SHP77 (cell line): ENCODE measurements around the gene STXBP2.

Experiments
- DNase-seq, 2 experiments: peaks; one replicate each; lab custom pipeline; 2025; lab: John Stamatoyannopoulos, UW

STXBP2 gene

DNA sequence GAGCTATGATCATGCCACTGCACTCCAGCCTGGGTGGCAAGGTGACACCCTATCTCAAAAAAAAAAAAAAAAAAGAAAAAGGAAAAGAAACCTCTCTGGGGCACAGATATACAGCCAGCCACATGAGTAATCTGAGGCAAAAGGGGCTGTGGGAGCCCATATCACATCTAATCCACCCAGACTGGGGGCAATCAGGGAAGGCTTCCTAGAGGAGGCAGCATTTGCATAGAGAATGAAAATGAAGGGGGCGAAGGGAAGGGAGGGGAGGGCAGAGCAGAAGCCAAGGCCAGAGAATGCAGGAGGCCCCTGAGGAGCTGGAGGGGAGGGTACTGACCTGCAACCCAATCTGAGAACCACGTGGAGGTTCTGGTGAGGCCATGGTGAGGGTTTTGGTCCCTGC lies 13.2 kb downstream of the STXBP2 start:
- DNase-seq, result no peak

DNA sequence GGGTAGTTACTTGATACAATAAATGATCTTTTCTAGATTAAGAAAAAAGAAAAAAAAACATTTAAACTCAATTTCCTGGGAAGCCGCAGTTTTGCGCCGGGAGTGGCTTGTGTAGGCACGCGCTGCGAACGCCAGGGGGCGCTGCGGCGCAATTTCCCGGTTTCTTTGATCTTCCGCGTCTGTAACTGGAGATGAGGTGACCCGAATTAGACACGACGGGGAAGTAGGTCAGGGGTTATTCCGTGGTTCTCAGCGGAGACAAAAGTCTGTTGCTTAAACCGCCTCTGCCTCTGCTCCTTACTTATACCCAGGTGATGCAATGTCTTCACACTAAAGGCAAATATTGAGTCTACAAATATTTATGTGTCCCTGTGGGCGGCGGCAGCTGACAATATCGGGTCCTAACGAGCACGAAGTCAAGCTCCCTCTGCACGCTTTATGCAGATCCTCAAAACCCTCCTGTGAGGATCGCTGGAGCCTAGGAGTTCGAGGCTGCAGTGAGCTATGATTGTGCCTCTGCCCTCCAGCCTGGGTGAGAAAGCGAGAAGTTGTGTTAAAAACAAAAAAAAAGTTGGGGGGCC lies 15.2 kb downstream of the STXBP2 start:
- peak; percentile 55 to 63 for DNase-seq

DNA sequence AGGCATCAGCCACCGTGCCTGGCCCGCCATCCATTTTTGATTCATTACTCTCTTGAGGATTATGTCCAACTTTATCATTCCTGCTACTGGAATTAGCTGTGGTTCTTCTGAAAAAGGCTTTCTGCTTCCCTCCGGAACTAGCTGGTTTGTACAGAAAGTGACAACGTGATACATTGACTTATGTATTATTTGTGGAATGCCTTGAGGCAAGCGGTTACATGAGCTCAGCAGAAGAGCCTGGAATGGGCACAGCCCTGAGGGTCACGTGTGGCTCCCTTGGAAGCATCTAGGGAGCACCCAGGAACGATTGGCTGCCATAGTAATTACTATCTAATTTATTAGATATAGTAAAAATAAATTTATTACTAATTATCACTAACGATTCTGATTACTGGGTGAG lies 17.5 kb downstream of the STXBP2 start:
- DNase-seq, result no peak

GRCh38 chr19:7655581-7655980 lies 18.7 kb downstream of the STXBP2 start:
- DNase-seq, result no peak

DNA sequence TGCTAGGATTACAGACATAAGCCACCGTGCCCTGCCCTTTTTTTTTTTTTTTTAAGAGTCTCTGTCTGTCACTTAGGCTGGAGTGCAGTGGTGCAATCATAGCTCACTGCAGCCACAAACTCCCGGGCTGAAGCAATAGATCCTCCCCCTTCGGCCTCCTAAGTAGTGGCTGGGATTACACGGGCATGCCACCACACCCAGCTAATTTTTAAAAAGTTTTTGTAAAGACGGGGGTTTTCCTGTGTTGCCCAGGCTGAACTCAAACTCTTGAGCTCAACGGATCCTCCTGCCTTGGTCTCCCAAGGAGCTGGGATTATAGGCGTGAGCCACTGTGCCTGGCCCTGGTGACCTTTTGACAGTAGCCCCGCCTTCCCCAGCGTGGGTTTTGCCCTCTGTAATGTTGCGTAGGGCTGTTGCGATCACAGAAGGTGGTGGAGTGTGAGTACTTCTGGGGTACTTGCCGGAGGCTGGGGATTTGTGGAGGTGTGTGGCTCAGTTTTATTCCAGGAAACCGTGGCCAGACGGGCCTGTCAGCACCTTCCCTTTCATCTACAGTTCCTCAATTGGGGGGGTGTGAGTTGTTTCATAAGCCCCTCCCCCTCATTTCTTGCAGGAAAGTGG lies 20.3 kb downstream of the STXBP2 start:
- no peak for DNase-seq

- no peak for DNase-seq
These were observed 21.3 kb downstream of the STXBP2 start for GRCh38 chr19:7658219-7658686.

GRCh38 chr19:7661744-7662538 lies 25.0 kb downstream of the STXBP2 start:
- DNase-seq, result no peak

DNA sequence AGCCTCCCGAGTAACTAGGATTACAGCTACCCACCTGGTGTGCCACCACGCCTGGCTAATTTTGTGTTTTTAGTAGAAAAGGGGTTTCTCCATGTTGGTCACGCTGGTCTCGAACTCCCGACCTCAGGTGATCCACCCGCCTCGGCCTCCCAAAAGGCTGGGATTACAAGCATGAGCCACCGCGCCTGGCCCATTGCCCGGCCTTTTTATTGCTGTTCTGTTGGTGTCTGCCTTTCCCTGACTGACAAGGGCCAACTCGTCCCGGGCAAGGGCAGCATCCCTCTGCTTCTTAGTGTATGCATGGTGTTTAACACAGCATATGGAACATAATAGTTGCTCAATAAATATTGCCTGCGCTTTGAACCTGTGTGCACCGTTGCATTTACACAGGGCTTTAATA lies 25.7 kb downstream of the STXBP2 start:
- no peak for DNase-seq

DNA sequence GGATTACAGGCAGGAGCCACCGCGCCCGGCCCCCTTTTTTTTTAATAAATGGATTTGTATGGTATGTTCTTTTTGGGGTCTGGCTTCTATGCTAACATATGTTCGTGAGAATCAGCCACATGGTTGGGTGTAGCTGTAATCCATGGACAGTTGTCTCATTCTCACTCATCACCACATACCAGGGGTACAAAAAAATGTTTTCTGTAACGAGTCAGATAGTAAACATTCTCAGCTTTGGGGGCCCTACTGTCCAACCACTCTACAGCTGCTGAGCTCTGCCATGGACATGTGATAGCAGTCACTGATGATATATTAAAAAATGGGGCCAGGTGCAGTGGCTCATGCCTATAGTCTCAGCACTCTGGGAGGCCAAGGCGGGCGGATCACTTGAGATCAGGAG lies 26.8 kb downstream of the STXBP2 start:
- no peak for DNase-seq

GRCh38 chr19:7665076-7665475 lies 28.2 kb downstream of the STXBP2 start:
- no peak for DNase-seq

DNA sequence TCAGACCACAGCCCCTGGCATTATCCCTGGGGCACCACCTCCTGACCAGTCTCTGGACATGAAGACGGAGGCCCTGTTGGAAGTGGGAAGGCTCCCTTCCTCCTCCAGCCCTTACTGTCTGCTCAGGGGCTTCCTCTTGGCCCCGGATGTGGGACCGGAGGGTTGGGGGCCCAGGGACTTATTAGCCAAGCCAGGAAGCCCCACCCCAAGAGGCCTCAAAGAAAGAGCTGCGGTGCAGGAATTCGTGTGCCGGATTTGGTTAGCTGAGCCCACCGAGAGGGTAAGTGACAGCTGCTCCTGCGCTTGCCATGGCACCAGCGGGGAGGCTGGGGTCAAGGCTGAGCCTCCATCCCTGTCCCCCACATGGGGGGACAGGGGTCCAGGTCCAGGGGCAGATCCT lies 31.9 kb downstream of the STXBP2 start, which contains the start of gene RETN:
RETN (plus strand) TSS at position 208 of the 400 bp plus-strand sequence. CDS start 278 bp downstream, outside the sequence.
- no peak for DNase-seq

DNA sequence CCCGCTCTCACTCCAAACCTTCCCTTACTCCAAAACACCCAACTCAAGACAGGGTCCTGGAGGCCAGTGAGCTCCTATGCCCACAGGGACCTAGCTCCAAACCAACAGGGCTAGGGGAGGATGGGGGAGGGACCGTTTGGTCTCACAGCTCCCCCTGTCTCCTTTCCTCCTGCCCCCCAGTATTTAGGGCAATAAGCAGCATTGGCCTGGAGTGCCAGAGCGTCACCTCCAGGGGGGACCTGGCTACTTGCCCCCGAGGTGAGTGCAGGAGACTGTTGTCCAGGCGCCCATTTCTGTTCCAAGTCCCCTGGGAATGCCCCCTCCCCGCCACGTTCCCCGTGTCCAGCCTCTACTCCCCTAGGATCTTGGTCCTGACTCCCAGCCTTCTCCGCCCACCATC lies 32.7 kb downstream of the STXBP2 start:
- DNase-seq, result no peak

DNA sequence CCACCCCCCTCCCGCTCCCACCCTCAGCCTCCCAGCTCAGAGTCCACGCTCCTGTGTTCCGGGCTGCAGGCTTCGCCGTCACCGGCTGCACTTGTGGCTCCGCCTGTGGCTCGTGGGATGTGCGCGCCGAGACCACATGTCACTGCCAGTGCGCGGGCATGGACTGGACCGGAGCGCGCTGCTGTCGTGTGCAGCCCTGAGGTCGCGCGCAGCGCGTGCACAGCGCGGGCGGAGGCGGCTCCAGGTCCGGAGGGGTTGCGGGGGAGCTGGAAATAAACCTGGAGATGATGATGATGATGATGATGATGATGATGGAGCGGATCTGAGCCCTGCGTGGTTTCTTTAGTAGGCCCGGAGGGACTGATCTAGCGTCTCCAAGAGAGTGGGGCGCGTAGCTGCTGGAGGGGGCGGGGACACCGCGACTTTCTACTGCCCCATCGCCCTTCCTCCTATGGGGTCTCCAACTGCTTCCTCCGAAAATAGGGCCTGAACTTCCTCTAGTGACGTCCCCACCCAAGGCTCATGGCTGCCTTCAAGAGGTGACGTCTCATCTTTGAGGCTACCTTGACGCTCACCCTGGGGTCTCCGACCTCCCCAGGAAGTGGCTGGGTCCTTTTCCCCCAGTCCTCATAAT lies 33.4 kb downstream of the STXBP2 start:
- no peak for DNase-seq

GRCh38 chr19:7670790-7671189 lies 33.9 kb downstream of the STXBP2 start:
- no peak for DNase-seq

DNA sequence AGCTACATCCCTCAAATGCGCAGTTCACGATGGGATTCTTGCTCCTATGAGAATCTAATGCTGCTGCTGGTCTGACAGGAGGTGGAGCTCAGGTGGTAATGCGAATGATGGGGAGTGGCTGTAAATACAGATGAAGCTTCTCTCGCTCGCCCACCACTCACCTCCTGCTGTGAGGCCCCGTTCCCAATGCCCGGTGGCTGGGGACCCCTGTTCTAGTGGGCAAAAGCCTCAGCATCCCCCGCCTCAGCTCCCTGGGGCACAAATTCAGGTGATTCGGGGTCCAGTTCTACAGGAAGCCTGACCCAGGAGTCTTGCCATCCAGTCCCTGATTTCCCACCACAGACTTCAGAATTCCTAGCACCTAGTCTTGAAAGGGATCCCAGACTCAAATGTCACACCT lies 35.6 kb downstream of the STXBP2 start:
- no peak for DNase-seq

GRCh38 chr19:7674010-7675005 lies 37.4 kb downstream of the STXBP2 start:
- peak; percentile 36 to 42 for DNase-seq

DNA sequence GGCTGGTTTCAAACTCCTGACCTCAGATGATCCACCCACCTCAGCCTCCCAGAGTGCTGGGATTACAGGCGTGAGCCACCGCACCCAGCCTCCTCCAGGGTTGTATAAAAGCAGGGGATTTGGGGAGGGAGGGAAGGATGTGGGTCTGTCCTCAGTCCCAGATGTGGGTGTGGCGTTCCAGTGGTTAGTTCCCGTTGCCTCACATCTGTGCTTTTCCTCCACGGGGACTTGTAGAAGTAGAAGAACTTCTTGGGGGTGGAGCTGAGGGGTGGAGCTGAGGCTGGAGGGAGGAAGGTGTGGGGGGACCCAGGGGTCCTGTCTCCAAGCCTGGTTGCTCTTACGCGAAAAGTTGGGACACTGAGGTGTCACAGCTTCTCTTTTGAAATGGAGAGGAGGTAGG lies 39.5 kb downstream of the STXBP2 start:
- DNase-seq, result no peak

DNA sequence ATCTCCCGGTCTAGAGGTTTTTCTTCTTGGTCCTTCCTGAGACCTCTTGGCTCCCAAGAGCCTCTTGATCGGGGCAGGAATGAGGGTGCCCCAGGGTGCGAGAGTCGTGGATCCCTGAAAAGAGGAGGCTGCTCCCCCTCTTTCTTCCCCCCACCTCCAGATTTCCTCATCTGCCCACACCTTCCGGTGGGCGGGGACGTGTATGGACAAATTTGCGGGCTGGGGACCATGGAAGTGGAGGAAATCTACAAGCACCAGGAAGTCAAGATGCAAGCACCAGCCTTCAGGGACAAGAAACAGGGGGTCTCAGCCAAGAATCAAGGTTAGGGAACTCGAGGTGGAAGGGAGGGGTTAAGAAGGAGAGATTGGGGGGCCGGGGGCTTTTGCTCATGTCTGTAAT lies 39.9 kb downstream of the STXBP2 start, which contains the start of gene MCEMP1:
MCEMP1 (plus strand) TSS at position 237 of the 400 bp plus-strand sequence; CDS start at position 268, 31 bp downstream.
- no peak for DNase-seq

- no peak for DNase-seq
These were observed 40.9 kb downstream of the STXBP2 start for GRCh38 chr19:7677669-7678311.

DNA sequence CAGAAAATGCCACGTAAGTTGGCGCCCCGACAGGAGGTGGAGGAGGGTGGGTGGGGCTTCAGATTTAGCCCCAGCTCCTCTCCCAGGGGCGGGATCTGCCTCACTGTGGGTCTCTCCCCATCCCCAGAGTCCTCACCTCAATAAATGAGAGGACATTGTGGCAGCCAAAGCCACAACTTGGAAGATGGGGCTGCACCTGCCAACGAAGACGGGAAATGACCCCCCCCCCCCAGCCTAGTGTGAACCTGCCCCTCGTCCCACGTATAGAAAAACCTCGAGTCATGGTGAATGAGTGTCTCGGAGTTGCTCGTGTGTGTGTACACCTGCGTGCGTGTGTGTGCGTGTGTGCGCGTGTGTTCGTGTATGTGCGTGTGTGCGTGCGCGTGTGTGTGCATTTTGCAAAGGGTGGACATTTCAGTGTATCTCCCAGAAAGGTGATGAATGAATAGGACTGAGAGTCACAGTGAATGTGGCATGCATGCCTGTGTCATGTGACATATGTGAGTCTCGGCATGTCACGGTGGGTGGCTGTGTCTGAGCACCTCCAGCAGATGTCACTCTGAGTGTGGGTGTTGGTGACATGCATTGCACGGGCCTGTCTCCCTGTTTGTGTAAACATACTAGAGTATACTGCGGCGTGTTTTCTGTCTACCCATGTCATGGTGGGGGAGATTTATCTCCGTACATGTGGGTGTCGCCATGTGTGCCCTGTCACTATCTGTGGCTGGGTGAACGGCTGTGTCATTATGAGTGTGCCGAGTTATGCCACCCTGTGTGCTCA lies 42.3 kb downstream of the STXBP2 start:
- DNase-seq, result peak; percentile 27 to 54
